Stimulated activated CD8-positive, alpha-beta memory T cell treated with anti-CD3 and anti-CD28 coated beads, Interleukin-7, amount 100 ng/mL, for 48 hours (primary cell): ENCODE data around the gene MAGEA4.

Experiments used
- DNase-seq, 2 donors: peaks; one replicate each; pipeline ENCODE4 v3.0.0-alpha.2; 2020; ENCODE audit warnings: low read depth in 1 of 2; ENCODE audit errors: extremely low read depth in 1 of 2

The MAGEA4 gene

DNA sequence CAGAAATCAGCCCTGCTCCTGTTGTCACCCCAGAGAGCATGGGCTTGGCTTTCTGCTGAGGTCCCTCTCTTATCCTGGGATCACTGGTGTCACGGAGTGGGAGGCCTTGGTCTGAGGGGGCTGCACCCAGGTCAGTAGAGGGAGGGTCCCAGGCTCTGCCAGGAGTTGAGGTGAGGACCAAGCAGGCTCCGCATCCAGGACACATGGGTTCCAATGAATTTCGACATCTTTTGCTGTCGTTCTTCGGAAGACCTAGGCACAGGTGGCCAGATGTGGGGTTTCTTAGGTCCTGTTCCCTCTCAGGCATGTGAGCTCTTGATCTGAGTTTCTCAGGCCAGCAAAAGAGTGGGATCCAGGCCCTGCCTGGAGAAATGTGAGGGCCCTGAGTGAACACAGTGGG lies 10.0 kb downstream of the MAGEA4 start:
- no peak for DNase-seq

DNA sequence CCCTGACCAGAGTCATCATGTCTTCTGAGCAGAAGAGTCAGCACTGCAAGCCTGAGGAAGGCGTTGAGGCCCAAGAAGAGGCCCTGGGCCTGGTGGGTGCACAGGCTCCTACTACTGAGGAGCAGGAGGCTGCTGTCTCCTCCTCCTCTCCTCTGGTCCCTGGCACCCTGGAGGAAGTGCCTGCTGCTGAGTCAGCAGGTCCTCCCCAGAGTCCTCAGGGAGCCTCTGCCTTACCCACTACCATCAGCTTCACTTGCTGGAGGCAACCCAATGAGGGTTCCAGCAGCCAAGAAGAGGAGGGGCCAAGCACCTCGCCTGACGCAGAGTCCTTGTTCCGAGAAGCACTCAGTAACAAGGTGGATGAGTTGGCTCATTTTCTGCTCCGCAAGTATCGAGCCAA lies 11.0 kb downstream of the MAGEA4 start:
- no peak for DNase-seq

DNA sequence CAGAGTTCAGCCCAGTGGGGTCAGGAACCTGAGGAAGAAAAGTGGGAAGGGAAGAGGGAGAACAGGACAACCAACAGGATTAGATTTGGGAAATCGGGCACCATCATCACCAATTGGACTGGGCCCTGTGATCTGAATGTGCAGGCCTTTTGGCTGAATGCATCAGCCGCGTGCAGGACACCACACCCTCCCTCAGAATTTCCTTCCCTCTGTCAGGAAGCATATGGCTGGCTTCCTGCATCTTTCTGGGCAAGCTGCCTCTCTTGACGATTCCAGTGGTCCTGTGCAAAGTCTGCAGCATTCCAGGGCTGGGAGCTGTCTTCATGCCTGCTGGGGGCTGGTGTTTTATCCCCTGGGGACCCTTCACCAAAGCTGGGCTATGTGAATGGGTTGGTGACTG lies 16.4 kb downstream of the MAGEA4 start:
- no peak for DNase-seq

DNA sequence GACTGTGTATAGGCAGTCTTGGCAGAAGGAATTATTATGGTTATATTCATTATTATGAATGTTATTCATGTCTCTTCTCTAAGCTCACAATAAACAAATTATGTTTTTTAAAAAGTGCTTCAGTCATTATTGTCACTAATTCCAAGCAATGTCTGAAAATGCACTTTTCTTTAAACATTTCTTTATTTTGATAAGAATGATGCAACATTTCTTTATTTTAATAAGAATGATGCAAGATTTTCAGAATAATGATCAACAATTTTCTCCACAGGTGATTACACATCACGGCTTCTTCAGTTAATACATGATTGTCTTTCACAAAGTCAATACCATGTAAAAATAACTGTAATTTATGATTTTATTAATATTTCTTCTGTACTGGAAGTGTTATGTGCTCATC lies 22.7 kb downstream of the MAGEA4 start:
- no peak for DNase-seq

DNA sequence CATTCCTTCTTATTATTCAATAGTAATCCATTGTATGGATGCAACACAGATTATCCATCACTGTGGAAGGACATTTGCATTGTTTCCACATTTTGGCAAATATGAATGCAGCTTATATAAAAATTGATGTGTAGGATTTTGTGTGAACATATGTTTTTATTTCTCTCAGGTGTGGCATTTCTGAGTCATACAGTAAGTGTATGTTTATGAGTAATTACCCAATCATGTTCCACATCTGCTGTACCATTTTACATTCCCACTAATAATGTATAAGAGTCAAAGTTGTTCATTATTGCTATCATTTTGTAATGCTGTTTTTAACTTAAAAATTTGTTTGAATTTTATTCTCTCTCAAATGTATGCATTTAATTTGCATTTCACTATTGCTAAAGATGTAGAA lies 25.5 kb downstream of the MAGEA4 start:
- DNase-seq, result no peak

DNA sequence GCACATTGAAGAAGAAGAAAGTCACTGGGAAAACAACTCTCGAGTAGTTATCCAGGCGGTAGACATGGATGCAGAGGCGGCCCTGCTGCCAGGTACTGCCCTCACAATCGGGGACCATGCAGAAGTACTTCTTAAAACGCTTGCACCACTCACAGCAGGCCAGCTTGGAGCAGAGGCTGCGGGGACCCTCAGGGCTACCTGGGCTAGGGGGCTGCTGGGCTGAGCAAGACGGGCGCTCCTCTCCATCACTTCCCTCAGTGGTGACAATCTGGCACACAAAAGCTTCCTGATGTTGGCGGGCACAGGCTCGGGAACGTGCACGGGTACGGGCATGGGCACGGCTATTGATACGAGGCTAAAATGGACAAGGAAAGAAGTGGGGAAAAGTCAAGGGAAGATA lies 42.0 kb downstream of the MAGEA4 start:
- no peak for DNase-seq

DNA sequence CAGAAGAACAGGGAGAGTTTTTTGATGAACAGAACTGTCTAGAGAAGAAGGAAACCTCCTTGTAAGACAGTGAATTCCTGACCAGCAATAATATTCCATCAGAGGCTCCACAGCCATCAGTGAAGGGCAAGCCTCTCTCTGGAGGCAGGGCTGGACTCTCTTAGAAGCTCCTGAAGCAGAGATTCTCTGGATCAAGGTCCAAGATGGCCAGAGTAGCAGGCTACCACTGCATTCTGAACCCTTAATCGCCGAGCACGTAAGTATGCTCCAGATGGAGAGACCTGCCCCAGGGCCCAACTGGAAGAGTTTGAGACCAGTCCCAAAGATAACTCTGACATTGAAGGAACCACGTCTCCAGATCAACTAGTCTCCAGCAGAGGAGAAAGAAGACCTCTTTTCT lies 45.4 kb downstream of the MAGEA4 start:
- no peak for DNase-seq

DNA sequence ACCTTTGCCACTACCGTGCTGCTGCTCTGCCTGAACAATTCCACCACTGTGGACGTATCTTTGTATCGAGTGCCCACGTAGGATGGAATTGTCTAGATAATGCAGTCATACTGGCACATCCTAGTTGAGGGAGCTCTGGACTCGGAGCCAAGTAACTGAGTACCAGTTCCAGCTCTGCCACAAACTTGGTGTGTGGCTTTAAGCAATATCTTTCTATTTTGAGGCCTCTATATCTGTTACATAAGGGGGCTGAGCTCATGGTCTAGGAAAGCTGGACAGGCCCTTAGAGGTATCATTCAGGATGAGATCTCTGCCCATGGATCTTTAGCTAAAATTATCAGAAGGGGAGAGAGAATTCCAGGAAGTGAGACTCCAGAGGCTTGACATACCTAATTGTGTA lies 49.3 kb downstream of the MAGEA4 start:
- DNase-seq, result no peak

DNA sequence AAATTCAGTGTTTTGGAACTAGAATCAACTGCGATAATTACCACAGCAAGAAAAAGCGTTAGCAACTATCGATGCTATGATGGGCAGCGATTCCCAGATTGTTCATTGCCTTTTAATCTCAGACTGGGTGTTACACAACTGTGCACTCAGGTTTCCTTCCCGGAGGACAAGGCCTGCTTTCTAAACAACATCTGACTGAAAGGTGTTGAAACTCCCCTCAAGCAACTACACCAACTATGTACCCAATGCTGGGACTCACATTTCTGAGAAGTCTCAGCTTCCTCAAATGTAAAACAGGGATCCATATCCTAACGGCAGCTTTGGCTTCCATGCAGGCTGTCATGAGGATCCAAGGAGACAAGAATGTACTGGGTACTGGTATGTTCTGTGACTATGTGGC lies 53.5 kb downstream of the MAGEA4 start:
- no peak for DNase-seq

DNA sequence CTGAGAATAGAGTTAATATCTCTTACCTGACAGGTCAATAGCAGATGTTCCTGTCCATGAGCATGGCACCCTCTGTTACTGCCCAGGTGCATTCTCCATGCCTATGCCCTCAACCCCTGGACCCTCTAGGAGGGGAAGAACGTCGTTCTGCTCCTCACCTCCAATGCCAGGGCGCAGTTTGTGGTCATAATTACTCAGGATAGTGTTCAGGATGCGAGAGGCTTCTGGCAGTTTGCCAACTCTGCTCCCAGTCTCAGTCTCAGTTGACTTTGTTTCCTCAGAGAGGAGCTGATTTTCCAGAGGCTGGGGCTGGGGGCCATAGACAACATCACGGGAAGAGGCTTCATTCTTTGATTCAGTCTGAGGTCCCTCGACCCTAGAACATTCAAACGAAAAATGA lies 57.3 kb downstream of the MAGEA4 start:
- no peak for DNase-seq

DNA sequence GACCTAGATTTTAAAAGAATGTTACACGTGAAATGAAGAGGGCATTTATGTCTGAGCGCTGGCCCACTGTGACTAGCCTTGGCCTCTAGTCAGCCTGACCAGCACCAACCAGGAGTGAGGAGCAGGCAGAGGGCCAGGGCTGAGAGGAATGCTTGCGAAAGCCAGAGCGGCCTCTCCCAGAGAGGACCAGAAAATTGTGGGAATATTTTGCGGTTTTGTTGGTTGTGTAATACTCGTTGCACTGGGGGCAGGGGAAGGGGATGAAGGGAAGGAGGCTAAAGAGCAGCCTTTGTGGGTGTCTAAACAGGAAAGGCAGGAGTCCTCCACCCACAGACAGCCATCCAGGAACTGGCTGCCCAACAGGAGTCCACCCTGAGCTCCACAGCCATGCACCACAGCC lies 58.0 kb downstream of the MAGEA4 start:
- no peak for DNase-seq

DNA sequence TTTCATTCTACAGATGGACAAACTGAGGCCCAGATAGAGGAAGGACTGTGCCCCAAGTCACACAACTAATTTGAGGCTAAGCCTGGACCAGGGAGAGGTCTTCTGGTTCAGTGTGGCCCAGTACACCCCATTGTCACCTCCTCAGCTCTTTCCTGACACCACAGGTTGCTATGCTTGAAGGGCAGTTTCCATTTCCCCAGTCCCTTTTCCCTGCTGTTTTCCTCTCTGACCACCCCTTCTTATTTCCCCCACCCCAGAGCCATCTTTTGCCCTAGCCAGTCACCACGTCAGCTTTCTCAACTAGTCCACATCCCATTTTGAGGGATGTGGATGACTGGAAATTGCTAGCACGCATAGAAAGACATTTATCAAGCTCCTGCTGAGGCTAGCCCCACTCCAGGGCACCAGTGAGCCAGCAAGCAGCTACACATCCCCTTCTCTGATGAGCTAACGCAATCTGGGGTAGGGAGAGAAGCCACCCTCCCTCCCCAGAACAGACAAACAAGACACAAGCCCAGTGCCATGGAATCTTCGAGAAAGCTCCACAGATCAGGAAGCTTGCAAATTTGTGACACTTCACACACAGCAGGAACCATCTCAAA lies 60.5 kb downstream of the MAGEA4 start:
- no peak for DNase-seq

DNA sequence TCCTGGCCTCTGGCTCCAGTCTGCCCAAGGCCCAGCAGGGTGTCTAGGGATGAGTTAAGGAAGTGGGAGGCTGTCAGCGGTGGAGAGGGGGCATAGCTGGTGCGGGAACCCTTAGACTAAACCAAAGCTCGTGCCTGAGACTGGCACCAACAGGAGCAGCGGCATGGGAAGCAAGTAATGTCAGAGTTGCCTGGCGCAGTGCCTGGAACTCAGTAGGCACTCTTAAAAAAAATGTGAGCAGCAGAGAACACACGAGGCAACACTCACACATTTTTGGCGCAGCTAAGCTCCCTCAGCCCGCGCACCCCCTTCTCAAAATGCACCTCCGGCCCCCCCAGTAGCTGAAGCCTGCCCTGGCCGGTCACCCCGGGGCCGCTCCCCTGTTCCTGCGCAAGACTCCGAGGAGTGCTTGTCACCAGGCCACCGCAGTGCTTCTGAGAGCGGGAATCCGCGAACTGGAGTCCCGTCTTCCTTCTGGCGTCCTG lies 61.2 kb downstream of the MAGEA4 start:
- no peak for DNase-seq
